WTC11 (cell line): ENCODE measurements around the gene COBL. TPM values are rescaled to one million over a fixed set of nuclear protein-coding genes. Genes with fewer than 3 reads are reported as not detected.

Experiments
- ATAC-seq: fragments of 200-7000 bp; cut with Tn5 transposase; 2 replicates; pipeline ENCODE4 v1.10.0; 2021; ENCODE audit warnings: mild to moderate bottlenecking, moderate library complexity
- CTCF ChIA-PET: fragments of 300-600 bp; sonication (Branson Sonifier 250); formaldehyde crosslinking; loops from one replicate; lab custom pipeline; 2021; ENCODE audit warnings: antibody characterized with exemption; lab: Charles Lee
- POLR2A ChIA-PET: fragments of 350-600 bp; sonication (Branson Sonifier 250); formaldehyde crosslinking; loops from one replicate; lab custom pipeline; 2021; ENCODE audit warnings: antibody characterized with exemption; lab: Charles Lee
- DNase-seq: peaks from one replicate; pipeline ENCODE4 v3.0.0; 2021; ENCODE audit warnings: low spot score
- H3K27ac Mint-ChIP-seq: 2 replicates; pipeline ENCODE4 v1.8.0; 2021; ENCODE audit warnings: mixed read lengths
- H3K27me3 Mint-ChIP-seq: 2 replicates; pipeline ENCODE4 v1.8.0; 2021; ENCODE audit warnings: low read depth, mild to moderate bottlenecking, moderate library complexity, mixed read lengths
- H3K36me3 Mint-ChIP-seq: 2 replicates; pipeline ENCODE4 v1.8.0; 2021; ENCODE audit warnings: mixed read lengths
- H3K4me1 Mint-ChIP-seq: 2 replicates; pipeline ENCODE4 v1.8.0; 2022; ENCODE audit warnings: mixed read lengths
- H3K4me3 Mint-ChIP-seq: 2 replicates; pipeline ENCODE4 v1.8.0; 2021; ENCODE audit warnings: mild to moderate bottlenecking, moderate library complexity, mixed read lengths
- H3K9me3 Mint-ChIP-seq: 2 replicates; pipeline ENCODE4 v1.8.0; 2021; ENCODE audit warnings: mixed read lengths
- CREM ChIP-seq: sonication (generic); formaldehyde crosslinking; IDR thresholded peaks from 2 replicates; pipeline ENCODE4 v1.8.1; 2022; ENCODE audit warnings: mild to moderate bottlenecking, missing genetic modification reagents, moderate library complexity
- NFE2L1 ChIP-seq: sonication (generic); formaldehyde crosslinking; IDR thresholded peaks from 2 replicates; pipeline ENCODE4 v1.8.1; 2023; ENCODE audit warnings: missing genetic modification reagents
- NR1H2 ChIP-seq: sonication (generic); formaldehyde crosslinking; IDR thresholded peaks from 2 replicates; pipeline ENCODE4 v1.9.0; 2021; ENCODE audit warnings: mild to moderate bottlenecking, moderate library complexity, missing genetic modification reagents
- OVOL2 ChIP-seq: fragments of 250-450 bp; sonication (Bioruptor Pico); IDR thresholded peaks from 2 replicates; pipeline ENCODE4 v1.9.0; 2021; ENCODE audit warnings: mild to moderate bottlenecking, borderline replicate concordance
- ZBTB43 ChIP-seq: sonication (generic); formaldehyde crosslinking; IDR thresholded peaks from 2 replicates; pipeline ENCODE4 v1.8.1; 2023; ENCODE audit warnings: mild to moderate bottlenecking, missing genetic modification reagents
- ZNF423 ChIP-seq: fragments of 250-450 bp; sonication (Bioruptor Pico); IDR thresholded peaks from 2 replicates; pipeline ENCODE4 v2.1.2; 2022; ENCODE audit warnings: mild to moderate bottlenecking, moderate library complexity
- total RNA-seq: library from RNA; stranded (reverse); gene quantifications from 3 replicates; pipeline ENCODE4 v1.2.3, GENCODE V29; 2021
- TF ChIP-seq, protein P1 (sequence below): fragments of 200-600 bp; IDR thresholded peaks from 2 replicates; pipeline ENCODE4 v1.8.0; 2022; ENCODE audit warnings: antibody characterized with exemption
- TF ChIP-seq, protein P2 (sequence below): fragments of 250-450 bp; sonication (Bioruptor Pico); IDR thresholded peaks from 2 replicates; pipeline ENCODE4 v2.1.2; 2022; ENCODE audit warnings: mild to moderate bottlenecking, moderate library complexity
- TF ChIP-seq, protein P3 (sequence below): sonication (generic); formaldehyde crosslinking; conservative IDR thresholded peaks from 2 replicates; pipeline ENCODE4 v1.8.1; 2023; ENCODE audit warnings: mild to moderate bottlenecking, low read depth, missing genetic modification reagents, moderate library complexity
- TF ChIP-seq, protein P4 (sequence below): sonication (generic); formaldehyde crosslinking; IDR thresholded peaks from 2 replicates; pipeline ENCODE4 v1.8.1; 2023; ENCODE audit warnings: mild to moderate bottlenecking, missing genetic modification reagents, borderline replicate concordance

The COBL gene
- total RNA-seq, 1 experiment from 2014 or later, result 36.5 TPM

DNA sequence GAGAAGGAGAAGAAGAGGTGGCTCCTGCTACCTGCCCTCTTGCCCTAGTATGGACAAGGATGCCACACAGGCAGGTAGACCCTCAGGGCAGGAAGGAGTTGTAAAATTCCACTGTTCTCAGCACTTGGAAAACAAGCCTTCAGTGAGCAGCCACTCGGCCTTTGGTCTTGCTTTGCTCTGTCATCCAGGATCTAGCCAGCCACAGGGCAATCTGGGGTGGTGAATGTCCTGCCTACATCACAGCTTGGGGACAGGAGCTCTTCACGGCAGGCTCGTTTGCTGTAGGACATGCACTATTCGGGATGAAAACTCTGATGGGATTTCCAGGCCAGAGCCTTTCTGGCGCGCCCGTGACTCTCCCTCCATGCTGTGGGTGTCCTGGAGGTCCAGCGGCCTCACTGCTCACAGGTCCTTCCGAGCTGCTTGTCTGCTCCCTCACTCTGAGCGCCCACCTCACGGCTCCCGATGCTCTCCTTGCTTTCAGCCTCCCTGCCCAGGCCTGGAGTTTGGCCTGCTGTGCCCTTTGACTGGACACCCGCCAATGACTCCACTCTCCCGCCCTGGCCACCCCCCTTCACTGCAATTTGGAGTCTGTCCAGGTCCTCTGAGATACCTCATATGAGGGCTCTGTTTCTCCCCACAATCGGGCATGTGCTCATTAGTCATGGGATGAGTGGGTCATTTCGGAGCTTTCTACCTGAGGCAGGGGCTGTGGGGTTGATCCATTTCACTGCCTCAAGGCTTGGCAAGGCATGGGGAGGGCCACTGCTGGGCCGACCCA lies 306.7 kb downstream of the COBL start (continued):
- TF ChIP-seq ZNF423 (CRISPR knock-in tag), result no peak
- TF ChIP-seq NFE2L1 (CRISPR knock-in tag), result no peak
- TF ChIP-seq, protein P1, sequence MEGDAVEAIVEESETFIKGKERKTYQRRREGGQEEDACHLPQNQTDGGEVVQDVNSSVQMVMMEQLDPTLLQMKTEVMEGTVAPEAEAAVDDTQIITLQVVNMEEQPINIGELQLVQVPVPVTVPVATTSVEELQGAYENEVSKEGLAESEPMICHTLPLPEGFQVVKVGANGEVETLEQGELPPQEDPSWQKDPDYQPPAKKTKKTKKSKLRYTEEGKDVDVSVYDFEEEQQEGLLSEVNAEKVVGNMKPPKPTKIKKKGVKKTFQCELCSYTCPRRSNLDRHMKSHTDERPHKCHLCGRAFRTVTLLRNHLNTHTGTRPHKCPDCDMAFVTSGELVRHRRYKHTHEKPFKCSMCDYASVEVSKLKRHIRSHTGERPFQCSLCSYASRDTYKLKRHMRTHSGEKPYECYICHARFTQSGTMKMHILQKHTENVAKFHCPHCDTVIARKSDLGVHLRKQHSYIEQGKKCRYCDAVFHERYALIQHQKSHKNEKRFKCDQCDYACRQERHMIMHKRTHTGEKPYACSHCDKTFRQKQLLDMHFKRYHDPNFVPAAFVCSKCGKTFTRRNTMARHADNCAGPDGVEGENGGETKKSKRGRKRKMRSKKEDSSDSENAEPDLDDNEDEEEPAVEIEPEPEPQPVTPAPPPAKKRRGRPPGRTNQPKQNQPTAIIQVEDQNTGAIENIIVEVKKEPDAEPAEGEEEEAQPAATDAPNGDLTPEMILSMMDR, result no peak

DNA sequence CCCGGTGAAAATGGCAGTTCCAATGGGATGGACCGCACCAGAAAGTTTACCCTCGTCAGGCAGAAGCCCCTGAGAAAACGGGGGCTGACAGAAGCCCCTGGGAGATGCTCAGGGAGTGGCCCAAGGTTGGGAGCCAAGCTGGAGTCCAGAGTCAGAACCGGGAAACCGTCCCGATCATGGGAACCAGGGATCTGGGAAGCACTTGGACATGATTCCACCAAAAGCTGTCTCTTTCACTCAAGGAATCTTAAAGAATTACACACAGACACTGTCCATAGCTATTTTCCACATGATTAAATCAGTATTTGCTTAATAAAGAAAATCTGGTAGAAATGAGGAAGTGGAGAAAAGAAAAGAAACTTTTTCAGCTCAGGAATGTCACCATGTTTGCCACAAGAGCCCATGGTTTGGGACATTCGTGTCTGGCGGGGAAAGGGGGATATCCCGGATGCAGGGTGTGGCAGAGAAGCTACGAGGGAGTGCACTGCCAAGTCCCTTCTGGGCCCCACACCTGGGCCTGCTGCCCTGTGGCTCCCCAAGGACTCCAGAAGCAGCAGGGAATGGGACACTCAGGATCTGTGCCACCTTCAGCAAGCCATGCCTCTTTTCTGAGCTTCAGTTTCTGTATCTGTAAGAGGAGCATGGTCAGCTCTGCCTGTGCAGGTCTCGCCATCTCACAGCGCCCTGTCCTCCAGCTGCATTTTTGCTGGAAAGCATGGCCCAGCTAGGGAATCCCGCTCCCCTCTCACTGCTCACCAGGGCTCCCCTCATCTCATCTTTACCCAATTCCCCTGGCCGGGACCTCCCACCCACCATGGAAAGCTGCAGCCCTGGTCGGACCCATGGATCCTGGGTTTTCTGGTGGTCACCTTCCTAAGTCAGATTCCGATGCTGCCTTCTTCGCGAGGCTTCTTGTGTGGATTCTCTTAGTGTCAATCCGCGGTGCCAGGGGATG lies 308.8 kb downstream of the COBL start:
- Mint-ChIP-seq H3K4me1 (no peaks in the 10 kb centered on the region), H3K27ac (no peak overlapping the region), H3K4me3 (no peak overlapping the region), H3K9me3 (no peaks in the 10 kb centered on the region), H3K36me3 (no peaks in the 10 kb centered on the region), H3K27me3 (no peaks in the 10 kb centered on the region)
- CTCF ChIA-PET, result interaction anchor here (0.7 to 2.8 kb wide), 4 partner anchors 25 to 154 kb away, joined by 3 to 13 read pairs (median 4); no protein-coding TSS in a partner anchor
- DNase-seq, result no peak
- POLR2A ChIA-PET, result no interaction called here
- TF ChIP-seq CREM (CRISPR knock-in tag) (no peak), NR1H2 (no peak), ZBTB43 (CRISPR knock-in tag) (no peak), OVOL2 (CRISPR knock-in tag) (no peak)
- TF ChIP-seq, protein P2, sequence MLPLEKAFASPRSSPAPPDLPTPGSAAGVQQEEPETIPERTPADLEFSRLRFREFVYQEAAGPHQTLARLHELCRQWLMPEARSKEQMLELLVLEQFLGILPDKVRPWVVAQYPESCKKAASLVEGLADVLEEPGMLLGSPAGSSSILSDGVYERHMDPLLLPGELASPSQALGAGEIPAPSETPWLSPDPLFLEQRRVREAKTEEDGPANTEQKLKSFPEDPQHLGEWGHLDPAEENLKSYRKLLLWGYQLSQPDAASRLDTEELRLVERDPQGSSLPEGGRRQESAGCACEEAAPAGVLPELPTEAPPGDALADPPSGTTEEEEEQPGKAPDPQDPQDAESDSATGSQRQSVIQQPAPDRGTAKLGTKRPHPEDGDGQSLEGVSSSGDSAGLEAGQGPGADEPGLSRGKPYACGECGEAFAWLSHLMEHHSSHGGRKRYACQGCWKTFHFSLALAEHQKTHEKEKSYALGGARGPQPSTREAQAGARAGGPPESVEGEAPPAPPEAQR (CRISPR knock-in tag), result no peak
- TF ChIP-seq, protein P3, sequence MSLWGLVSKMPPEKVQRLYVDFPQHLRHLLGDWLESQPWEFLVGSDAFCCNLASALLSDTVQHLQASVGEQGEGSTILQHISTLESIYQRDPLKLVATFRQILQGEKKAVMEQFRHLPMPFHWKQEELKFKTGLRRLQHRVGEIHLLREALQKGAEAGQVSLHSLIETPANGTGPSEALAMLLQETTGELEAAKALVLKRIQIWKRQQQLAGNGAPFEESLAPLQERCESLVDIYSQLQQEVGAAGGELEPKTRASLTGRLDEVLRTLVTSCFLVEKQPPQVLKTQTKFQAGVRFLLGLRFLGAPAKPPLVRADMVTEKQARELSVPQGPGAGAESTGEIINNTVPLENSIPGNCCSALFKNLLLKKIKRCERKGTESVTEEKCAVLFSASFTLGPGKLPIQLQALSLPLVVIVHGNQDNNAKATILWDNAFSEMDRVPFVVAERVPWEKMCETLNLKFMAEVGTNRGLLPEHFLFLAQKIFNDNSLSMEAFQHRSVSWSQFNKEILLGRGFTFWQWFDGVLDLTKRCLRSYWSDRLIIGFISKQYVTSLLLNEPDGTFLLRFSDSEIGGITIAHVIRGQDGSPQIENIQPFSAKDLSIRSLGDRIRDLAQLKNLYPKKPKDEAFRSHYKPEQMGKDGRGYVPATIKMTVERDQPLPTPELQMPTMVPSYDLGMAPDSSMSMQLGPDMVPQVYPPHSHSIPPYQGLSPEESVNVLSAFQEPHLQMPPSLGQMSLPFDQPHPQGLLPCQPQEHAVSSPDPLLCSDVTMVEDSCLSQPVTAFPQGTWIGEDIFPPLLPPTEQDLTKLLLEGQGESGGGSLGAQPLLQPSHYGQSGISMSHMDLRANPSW (CRISPR knock-in tag), result no peak
- TF ChIP-seq, protein P4, sequence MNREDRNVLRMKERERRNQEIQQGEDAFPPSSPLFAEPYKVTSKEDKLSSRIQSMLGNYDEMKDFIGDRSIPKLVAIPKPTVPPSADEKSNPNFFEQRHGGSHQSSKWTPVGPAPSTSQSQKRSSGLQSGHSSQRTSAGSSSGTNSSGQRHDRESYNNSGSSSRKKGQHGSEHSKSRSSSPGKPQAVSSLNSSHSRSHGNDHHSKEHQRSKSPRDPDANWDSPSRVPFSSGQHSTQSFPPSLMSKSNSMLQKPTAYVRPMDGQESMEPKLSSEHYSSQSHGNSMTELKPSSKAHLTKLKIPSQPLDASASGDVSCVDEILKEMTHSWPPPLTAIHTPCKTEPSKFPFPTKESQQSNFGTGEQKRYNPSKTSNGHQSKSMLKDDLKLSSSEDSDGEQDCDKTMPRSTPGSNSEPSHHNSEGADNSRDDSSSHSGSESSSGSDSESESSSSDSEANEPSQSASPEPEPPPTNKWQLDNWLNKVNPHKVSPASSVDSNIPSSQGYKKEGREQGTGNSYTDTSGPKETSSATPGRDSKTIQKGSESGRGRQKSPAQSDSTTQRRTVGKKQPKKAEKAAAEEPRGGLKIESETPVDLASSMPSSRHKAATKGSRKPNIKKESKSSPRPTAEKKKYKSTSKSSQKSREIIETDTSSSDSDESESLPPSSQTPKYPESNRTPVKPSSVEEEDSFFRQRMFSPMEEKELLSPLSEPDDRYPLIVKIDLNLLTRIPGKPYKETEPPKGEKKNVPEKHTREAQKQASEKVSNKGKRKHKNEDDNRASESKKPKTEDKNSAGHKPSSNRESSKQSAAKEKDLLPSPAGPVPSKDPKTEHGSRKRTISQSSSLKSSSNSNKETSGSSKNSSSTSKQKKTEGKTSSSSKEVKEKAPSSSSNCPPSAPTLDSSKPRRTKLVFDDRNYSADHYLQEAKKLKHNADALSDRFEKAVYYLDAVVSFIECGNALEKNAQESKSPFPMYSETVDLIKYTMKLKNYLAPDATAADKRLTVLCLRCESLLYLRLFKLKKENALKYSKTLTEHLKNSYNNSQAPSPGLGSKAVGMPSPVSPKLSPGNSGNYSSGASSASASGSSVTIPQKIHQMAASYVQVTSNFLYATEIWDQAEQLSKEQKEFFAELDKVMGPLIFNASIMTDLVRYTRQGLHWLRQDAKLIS (CRISPR knock-in tag), result no peak
- ATAC-seq, result no peak
